Ovary (tissue), 10 donors: Measurements from ENCODE around the gene YAF2. TPM values are rescaled to one million over a fixed set of nuclear protein-coding genes. Genes with fewer than 3 reads are reported as not detected.

Experiments
- DNase-seq, 5 donors: peaks; one replicate each; pipeline ENCODE4 v3.0.0-alpha.2; 2019 to 2020
- H3K27ac ChIP-seq, 2 donors: fragments of 200-600 bp; one replicate each; pipeline versions ENCODE4 v1.5.1 to v1.8.0; 2019 to 2022
- H3K27me3 ChIP-seq: fragments of 200-600 bp; one replicate; pipeline ENCODE4 v1.8.0; 2022
- H3K36me3 ChIP-seq: fragments of 200-600 bp; sonication (generic); one replicate; pipeline ENCODE4 v1.5.1; 2019
- H3K4me1 ChIP-seq: one replicate; pipeline ENCODE4 v1.8.1; 2013; ENCODE audit warnings: mild to moderate bottlenecking, moderate library complexity; ENCODE audit not compliant: insufficient read depth
- H3K4me3 ChIP-seq: fragments of 200-600 bp; sonication (generic); one replicate; pipeline ENCODE4 v1.5.1; 2017
- H3K9me3 ChIP-seq, 2 donors: fragments of 200-600 bp in 1 of 2; sonication (generic) in 1 of 2; one replicate each; pipeline versions ENCODE4 v1.5.1 to v1.8.1; 2013 to 2019; ENCODE audit warnings: mild to moderate bottlenecking in 1 of 2, moderate library complexity in 1 of 2
- CTCF ChIP-seq, 3 donors: fragments of 450-650 bp in 2 of 3; fragments of 200-600 bp in 1 of 3; IDR thresholded peaks; one replicate each; pipeline versions ENCODE4 v1.5.1 to v1.8.0; 2016 to 2022; ENCODE audit warnings: antibody characterized with exemption in 3 of 3, mild to moderate bottlenecking in 1 of 3
- EP300 ChIP-seq: sonication (generic); formaldehyde crosslinking; IDR thresholded peaks from one replicate; pipeline ENCODE4 v1.6.1; 2017; ENCODE audit warnings: antibody characterized with exemption
- POLR2A ChIP-seq: fragments of 450-650 bp; IDR thresholded peaks from one replicate; pipeline ENCODE4 v1.6.1; 2017; ENCODE audit warnings: antibody characterized with exemption, mild to moderate bottlenecking, moderate library complexity
- WGBS, 3 donors: extraction: QIAGEN DNeasy Blood & Tissue Kit in 1 of 3; methylation state at CpG; one replicate each; pipeline versions ENCODE4 v1.1.5 to v1.1.7; 2013 to 2017; 5-methylcytosine and 5-hydroxymethylcytosine counted together
- intact Hi-C, 4 donors: fragments of 100-400 bp; cut with DNase I; formaldehyde crosslinking; loops; one replicate each; pipeline versions ENCODE4 v1.11.0 to v1.15.1; 2022 to 2023
- long read RNA-seq, 3 donors: library from polyadenylated mRNA in 2 of 3; unstranded in 2 of 3; transcript quantifications; one replicate each; pipeline ENCODE4 v2.0.0 and lab custom pipeline, GENCODE V29; 2021 to 2026
- polyA plus RNA-seq, 2 donors: library from polyadenylated mRNA; stranded (reverse); fragments of 200-250 nt in 1 of 2; fragments of 350-450 nt in 1 of 2; fragmentation: Illumina TruSeq in 1 of 2; extraction: RNeasy Lipid Tissue Mini Kit (QIAGEN cat#74804) in 1 of 2; gene quantifications; one replicate each; pipeline ENCODE4 v1.2.3, GENCODE V29; 2013 to 2014
- total RNA-seq, 7 donors: library from RNA; depleted of rRNA in 2 of 7; stranded (reverse); fragments of >200 nt in 2 of 7; fragmentation: NEBNext Ultra II Directional in 3 of 7; extraction: Animal tissue kit (Norgen Biotek cat#: 25700) in 3 of 7; gene quantifications; one replicate each; pipeline versions ENCODE4 v1.1.0 to v1.2.4, GENCODE V29; 2016 to 2023
- donor health status: DM: no; HTN: no; CAD: no; lungs with moderate emphysema.
- donor health status: DM: no; HTN: no; CAD: no.
- donor health status: Bipolar disorder and iron deficiency.
- donor health status: DM: yes; HTN: yes; CAD: no.
- donor health status: DM: no; HTN: no; CAD: no.
- donor health status: DM: yes; HTN: yes; CAD: no.

YAF2 gene
- total RNA-seq (10 to 100 TPM; 30.9 to 47.7 (median 38.3) TPM), polyA plus RNA-seq (10 to 100 TPM; 14.3 to 17.1 TPM)
- long read RNA-seq, donor 1, transcript YAF2-203 (4 exons, 2,076 nt): major isoform, 7 of 11 reads
- long read RNA-seq, donor 1, partial matches to known transcripts: 0 of 11 reads
- long read RNA-seq, donor 1, other reads (novel, unspliced or antisense): 3 of 11 reads
- long read RNA-seq, donor 2, transcript YAF2-203 (4 exons, 2,076 nt): major isoform, 15 of 18 reads
- long read RNA-seq, donor 2, partial matches to known transcripts: 0 of 18 reads
- long read RNA-seq, donor 2, other reads (novel, unspliced or antisense): 0 of 18 reads
- long read RNA-seq, donor 3, full-length matches to known transcripts: 14 of 21 reads
- long read RNA-seq, donor 3, partial matches to known transcripts: 3 of 21 reads
- long read RNA-seq, donor 3, other reads (novel, unspliced or antisense): 4 of 21 reads

GRCh38 chr12:42238240-42239140 lies at the start of gene YAF2:
Gene YAF2 (minus strand): TSS chr12:42238248. CDS start chr12:42238180, 68 bp downstream.
- peak; percentile 85 to 92 (median 89) for DNase-seq
- Histone ChIP-seq H3K4me1 (peaks cover 5% of the 10 kb centered on the region), H3K27me3 (no peaks in the 10 kb centered on the region), H3K36me3 (no peaks in the 10 kb centered on the region), H3K27ac (peak within 1 kb of the TSS; percentile 90 to 91), H3K9me3 (no peaks in the 10 kb centered on the region), H3K4me3 (peak within 1 kb of the TSS; percentile 64)
- intact Hi-C loops: loop anchor here in 2 of 4 donors (10.0 kb wide), 1 partner anchor 86 kb away; the partner anchor contains the start of genes PPHLN1 (in 2 of the 2) and ZCRB1 (in 2 of the 2)
- WGBS, 3 donors: 3 to 5% (median 4%) methylated on average over 35 to 69 of the region's 69 CpGs
- peak; percentile 19 for TF ChIP-seq POLR2A
- TF ChIP-seq CTCF (IDR thresholded peaks at IDR 0.05): no peak

GRCh38 chr12:42286741-42287140 lies 48.7 kb upstream of the YAF2 start:
- no peak for DNase-seq
- 87 to 91% (median 91%) methylated on average over 26 of the region's 26 CpGs for WGBS, 3 donors

GRCh38 chr12:42285431-42285830 lies 47.4 kb upstream of the YAF2 start:
- Histone ChIP-seq H3K4me1 (peaks cover 2% of the 10 kb centered on the region), H3K9me3 (no peaks in the 10 kb centered on the region), H3K36me3 (no peaks in the 10 kb centered on the region), H3K27me3 (no peaks in the 10 kb centered on the region), H3K27ac (no peak overlapping the region), H3K4me3 (no peak overlapping the region)
- DNase-seq: no peak
- intact Hi-C loops: no loop called here
- TF ChIP-seq EP300 (no peak), CTCF (IDR thresholded peaks at IDR 0.05) (no peak)
- 97 to 99% (median 98%) methylated on average over 2 of the region's 2 CpGs for WGBS, 3 donors

More at GRCh38 chr12:42286741-42287140, 48.7 kb upstream of the YAF2 start:
- Histone ChIP-seq H3K4me1 (peaks cover 2% of the 10 kb centered on the region), H3K36me3 (no peaks in the 10 kb centered on the region), H3K4me3 (no peak overlapping the region), H3K27ac (no peak overlapping the region), H3K27me3 (no peaks in the 10 kb centered on the region), H3K9me3 (no peaks in the 10 kb centered on the region)
- no peak for TF ChIP-seq POLR2A
- intact Hi-C loops: no loop called here

GRCh38 chr12:42284876-42285275 lies 46.8 kb upstream of the YAF2 start:
- WGBS, 3 donors: 85 to 91% (median 90%) methylated on average over 2 of the region's 2 CpGs
- intact Hi-C loops: no loop called here

More at GRCh38 chr12:42284876-42285275, 46.8 kb upstream of the YAF2 start:
- H3K9me3 ChIP-seq: no peaks in the 10 kb centered on the region
- H3K27me3 ChIP-seq: no peaks in the 10 kb centered on the region
- no peak overlapping the region for H3K4me3 ChIP-seq
- no peak for TF ChIP-seq EP300
- TF ChIP-seq CTCF (IDR thresholded peaks at IDR 0.05): no peak
- TF ChIP-seq POLR2A: no peak
- no peaks in the 10 kb centered on the region for H3K36me3 ChIP-seq
- H3K4me1 ChIP-seq: peaks cover 2% of the 10 kb centered on the region
- H3K27ac ChIP-seq: no peak overlapping the region
- no peak for DNase-seq
